ENCODE data around the gene TMEM115. TPM values are rescaled to one million over a fixed set of nuclear protein-coding genes. Genes with fewer than 3 reads are reported as not detected.

The TMEM115 gene
- total and polyA plus RNA-seq, 2 of the 4 experiments (the other 2 are of a cell fraction), result 35.3 to 47.3 TPM

- H3K9me1 ChIP-seq (ENCODE audit: insufficient read depth, low read length), result no peaks in the 10 kb centered on the region
- H2BK15ac ChIP-seq (ENCODE audit: low read depth, low read length), result no peak overlapping the region
- no peak overlapping the region for H4K8ac ChIP-seq (ENCODE audit: low read depth in 2 of 2, low read length in 2 of 2)
- TF ChIP-seq BHLHE40 (IDR thresholded peaks at IDR 0.05; ENCODE audit: low read depth, low read length) (no peak), RCOR1 (IDR thresholded peaks at IDR 0.05; ENCODE audit: insufficient replicate concordance, low read length) (no peak), RAD21 (IDR thresholded peaks at IDR 0.05; ENCODE audit: low read length) (no peak), ELK1 (IDR thresholded peaks at IDR 0.05; ENCODE audit: borderline replicate concordance, low read depth, low read length) (no peak), NFE2L2 (IDR thresholded peaks at IDR 0.05; ENCODE audit: low read depth, low read length) (no peak), CEBPB (IDR thresholded peaks at IDR 0.05; ENCODE audit: low read depth, low read length) (no peak), MXI1 (IDR thresholded peaks at IDR 0.05; ENCODE audit: borderline replicate concordance, low read depth, low read length) (no peak), CHD1 (IDR thresholded peaks at IDR 0.05; ENCODE audit: low read depth, low read length) (no peak), FOS (IDR thresholded peaks at IDR 0.05; ENCODE audit: low read depth, low read length) (no peak), MAZ (IDR thresholded peaks at IDR 0.05; ENCODE audit: borderline replicate concordance, low read depth, low read length) (no peak), RFX5 (IDR thresholded peaks at IDR 0.05; ENCODE audit: low read depth, low read length) (no peak), MAFK (IDR thresholded peaks at IDR 0.05; ENCODE audit: low read depth, low read length) (no peak), SMC3 (IDR thresholded peaks at IDR 0.05; ENCODE audit: low read depth, low read length) (no peak), POLR2A (IDR thresholded peaks at IDR 0.05; ENCODE audit: low read depth, low read length) (no peak)
- TF ChIP-seq, protein P1, sequence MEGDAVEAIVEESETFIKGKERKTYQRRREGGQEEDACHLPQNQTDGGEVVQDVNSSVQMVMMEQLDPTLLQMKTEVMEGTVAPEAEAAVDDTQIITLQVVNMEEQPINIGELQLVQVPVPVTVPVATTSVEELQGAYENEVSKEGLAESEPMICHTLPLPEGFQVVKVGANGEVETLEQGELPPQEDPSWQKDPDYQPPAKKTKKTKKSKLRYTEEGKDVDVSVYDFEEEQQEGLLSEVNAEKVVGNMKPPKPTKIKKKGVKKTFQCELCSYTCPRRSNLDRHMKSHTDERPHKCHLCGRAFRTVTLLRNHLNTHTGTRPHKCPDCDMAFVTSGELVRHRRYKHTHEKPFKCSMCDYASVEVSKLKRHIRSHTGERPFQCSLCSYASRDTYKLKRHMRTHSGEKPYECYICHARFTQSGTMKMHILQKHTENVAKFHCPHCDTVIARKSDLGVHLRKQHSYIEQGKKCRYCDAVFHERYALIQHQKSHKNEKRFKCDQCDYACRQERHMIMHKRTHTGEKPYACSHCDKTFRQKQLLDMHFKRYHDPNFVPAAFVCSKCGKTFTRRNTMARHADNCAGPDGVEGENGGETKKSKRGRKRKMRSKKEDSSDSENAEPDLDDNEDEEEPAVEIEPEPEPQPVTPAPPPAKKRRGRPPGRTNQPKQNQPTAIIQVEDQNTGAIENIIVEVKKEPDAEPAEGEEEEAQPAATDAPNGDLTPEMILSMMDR (conservative IDR thresholded peaks at IDR 0.05; ENCODE audit: low read depth, low read length), result no peak
- TF ChIP-seq, protein P2, sequence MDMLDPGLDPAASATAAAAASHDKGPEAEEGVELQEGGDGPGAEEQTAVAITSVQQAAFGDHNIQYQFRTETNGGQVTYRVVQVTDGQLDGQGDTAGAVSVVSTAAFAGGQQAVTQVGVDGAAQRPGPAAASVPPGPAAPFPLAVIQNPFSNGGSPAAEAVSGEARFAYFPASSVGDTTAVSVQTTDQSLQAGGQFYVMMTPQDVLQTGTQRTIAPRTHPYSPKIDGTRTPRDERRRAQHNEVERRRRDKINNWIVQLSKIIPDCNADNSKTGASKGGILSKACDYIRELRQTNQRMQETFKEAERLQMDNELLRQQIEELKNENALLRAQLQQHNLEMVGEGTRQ (IDR thresholded peaks at IDR 0.05; ENCODE audit: low read depth, low read length), result no peak
- no peak overlapping the region for H2BK20ac ChIP-seq (ENCODE audit: low read depth, low read length)
- DNase-seq (no peak), ATAC-seq (ENCODE audit: low read depth) (no peak)
- no peaks in the 10 kb centered on the region for H3K4me1 ChIP-seq (ENCODE audit: control insufficient read depth, insufficient read depth, low read length)
- BruUV-seq (replicated peaks), result no TSS peak
- H4K5ac ChIP-seq (ENCODE audit: low read depth, low read length), result no peak overlapping the region
- no peak overlapping the region for H3K4me3 ChIP-seq (ENCODE audit: insufficient read depth, low read depth, low read length)
- WGBS, 2 experiments (ENCODE audit: extremely low coverage in 2 of 2, insufficient read length in 1 of 2), result no CpG with 5 or more reads among the region's 6 CpGs
- H2BK120ac ChIP-seq (ENCODE audit: low read depth, low read length), result no peak overlapping the region
- in situ Hi-C loops (cut with MboI; ENCODE audit: low sequenced_read_pairs), result no loop called here
- H3K79me1 ChIP-seq (ENCODE audit: low read depth in 1 of 2, low read length in 2 of 2), result no peaks in the 10 kb centered on the region
- no peak overlapping the region for H3K27ac ChIP-seq (ENCODE audit: insufficient read depth, low read length)
- H2BK5ac ChIP-seq (ENCODE audit: low read depth, low read length, poor library complexity, severe bottlenecking), result no peak overlapping the region
- no peak overlapping the region for H3K9ac ChIP-seq (ENCODE audit: low read depth, low read length)
- ChIA-PET POLR2A (ENCODE audit: unreplicated experiment) (no interaction called here), CTCF (no interaction called here)
- no peak overlapping the region for H3K4ac ChIP-seq (ENCODE audit: low read depth, low read length)
- H4K91ac ChIP-seq (ENCODE audit: insufficient read depth, low read depth, low read length), result no peak overlapping the region
- no peaks in the 10 kb centered on the region for H3K9me3 ChIP-seq (ENCODE audit: control insufficient read depth, insufficient read depth, low read length)
- no peak overlapping the region for H3K18ac ChIP-seq (ENCODE audit: low read depth, low read length)
- no peak overlapping the region for H3K4me2 ChIP-seq (ENCODE audit: low read depth, low read length)
- dilution Hi-C loops (cut with HindIII; ENCODE audit: low sequenced_read_pairs, unreplicated experiment), result no loop called here
- intact Hi-C loops (cut with micrococcal nuclease), result no loop called here
- H3K56ac ChIP-seq (ENCODE audit: extremely low read depth, insufficient read depth, low read length), result no peak overlapping the region
- H4K20me1 ChIP-seq (ENCODE audit: insufficient read depth, low read length), result no peaks in the 10 kb centered on the region
- H2AK9ac ChIP-seq (replicated peaks; ENCODE audit: low read depth, low read length, poor library complexity), result no peak overlapping the region
- H3K36me3 ChIP-seq (ENCODE audit: control insufficient read depth, insufficient read depth, low read length), result no peaks in the 10 kb centered on the region
- no peak overlapping the region for H2AK5ac ChIP-seq (ENCODE audit: low read depth, low read length)
- no peak overlapping the region for H3K14ac ChIP-seq (replicated peaks; ENCODE audit: low read depth, low read length)
- H2AFZ ChIP-seq (replicated peaks; ENCODE audit: low read length, poor library complexity), result no peak overlapping the region
- no peak overlapping the region for H3K23ac ChIP-seq (ENCODE audit: low read depth, low read length)
- peaks cover 27% of the 10 kb centered on the region for H3K27me3 ChIP-seq (ENCODE audit: control insufficient read depth, insufficient read depth, low read length)
Measured at GRCh38 chr3:50378024-50378423, 18.7 kb upstream of the TMEM115 start.
